GM12878 (cell line): Measurements from ENCODE around the gene APBB3. TPM values are rescaled to one million over a fixed set of nuclear protein-coding genes. Genes with fewer than 3 reads are reported as not detected.

ENCODE experiments used
- ATAC-seq: fragments of 200-7000 bp; cut with Tn5 transposase; 3 replicates; pipeline ENCODE4 v1.9.1; 2020; ENCODE audit warnings: mild to moderate bottlenecking, moderate library complexity
- BruUV-seq: library from RNA; stranded (reverse); fragments of 400-500 nt; replicated peaks from 2 replicates; lab custom pipeline; 2021; lab: Mats Ljungman, UMichigan
- CTCF ChIA-PET: fragments of 300-600 bp; sonication (Branson Sonifier 250); formaldehyde crosslinking; extraction: SDS; loops from one replicate; lab custom pipeline; 2021; ENCODE audit warnings: inconsistent platforms; lab: Yijun Ruan, JAX
- POLR2A ChIA-PET: fragments of 350-600 bp; formaldehyde crosslinking; extraction: SDS; loops from one replicate; lab custom pipeline; 2021; ENCODE audit warnings: inconsistent platforms; lab: Charles Lee
- RAD21 ChIA-PET: fragments of 300-600 bp; sonication (Branson Sonifier 250); formaldehyde crosslinking; loops from one replicate; lab custom pipeline; 2023; ENCODE audit warnings: antibody characterized with exemption; ENCODE audit not compliant: unreplicated experiment; lab: Charles Lee
- SMC1A ChIA-PET: fragments of 300-600 bp; sonication (Branson Sonifier 250); formaldehyde crosslinking; loops from one replicate; lab custom pipeline; 2023; ENCODE audit not compliant: unreplicated experiment, uncharacterized antibody; lab: Charles Lee
- DNase-seq: peaks from one replicate; pipeline ENCODE4 v3.0.0-alpha.2; 2011; ENCODE audit warnings: low read depth, low spot score
- FAIRE-seq: peaks from 3 replicates; lab custom pipeline; 2011; peaks lifted over from hg19 to GRCh38; lab: Jason Lieb, UNC
- H2AFZ ChIP-seq: 2 replicates; pipeline ENCODE4 v1.6.0; 2011; ENCODE audit warnings: low read depth, low read length, control low read depth; ENCODE audit not compliant: control insufficient read depth
- H3K27ac ChIP-seq: 2 replicates; pipeline ENCODE4 v1.5.1; 2011; ENCODE audit warnings: control low read depth; ENCODE audit not compliant: control insufficient read depth, insufficient read depth
- H3K27me3 ChIP-seq, 2 experiments: replicated peaks in 1 of 2; 2 replicates each; pipeline versions ENCODE4 v1.6.0 to v1.6.1; 2011; ENCODE audit warnings: low read length in 1 of 2; ENCODE audit not compliant: control insufficient read depth in 2 of 2, insufficient read depth in 2 of 2
- H3K36me3 ChIP-seq, 2 experiments: 2 replicates each; pipeline ENCODE4 v1.5.1; 2011; ENCODE audit warnings: low read length in 1 of 2; ENCODE audit not compliant: control insufficient read depth in 2 of 2, insufficient read depth in 2 of 2
- H3K4me1 ChIP-seq: 2 replicates; pipeline ENCODE4 v1.6.1; 2011; ENCODE audit warnings: mild to moderate bottlenecking, low read length, moderate library complexity, mixed read lengths; ENCODE audit not compliant: control insufficient read depth, insufficient read depth
- H3K4me2 ChIP-seq: 2 replicates; pipeline ENCODE4 v1.6.0; 2011; ENCODE audit warnings: control low read depth; ENCODE audit not compliant: control insufficient read depth, insufficient read depth
- H3K4me3 ChIP-seq: fragments of 200-600 bp; sonication (generic); 2 replicates; pipeline ENCODE4 v1.5.1; 2016
- H3K79me2 ChIP-seq: 2 replicates; pipeline ENCODE4 v1.6.0; 2011; ENCODE audit warnings: low read length; ENCODE audit not compliant: control insufficient read depth, insufficient read depth
- H3K9ac ChIP-seq: 2 replicates; pipeline ENCODE4 v1.8.0; 2011; ENCODE audit warnings: low read length, control low read depth, mixed read lengths; ENCODE audit not compliant: control insufficient read depth, insufficient read depth
- H3K9me3 ChIP-seq: replicated peaks from 3 replicates; pipeline ENCODE4 v1.5.1; 2011; ENCODE audit warnings: mild to moderate bottlenecking, low read length; ENCODE audit not compliant: control insufficient read depth, insufficient read depth
- H4K20me1 ChIP-seq: 2 replicates; pipeline ENCODE4 v1.6.0; 2011; ENCODE audit not compliant: control insufficient read depth, insufficient read depth
- ATF7 ChIP-seq: fragments of 450-650 bp; IDR thresholded peaks from 2 replicates; pipeline ENCODE4 v1.6.1; 2016; ENCODE audit warnings: low read depth, mild to moderate bottlenecking
- BHLHE40 ChIP-seq, 2 experiments: fragments of 450-650 bp in 1 of 2; IDR thresholded peaks; 2 replicates each; pipeline ENCODE4 v1.6.1; 2011 to 2017; ENCODE audit warnings: low read depth in 2 of 2, borderline replicate concordance in 1 of 2, improper control_type of control experiment in 1 of 2, low read length in 1 of 2, mild to moderate bottlenecking in 1 of 2
- CBX5 ChIP-seq: sonication (generic); IDR thresholded peaks from 2 replicates; pipeline ENCODE4 v1.6.1; 2016; ENCODE audit warnings: low read depth, moderate library complexity, mild to moderate bottlenecking, inconsistent platforms
- CREM ChIP-seq: IDR thresholded peaks from 2 replicates; pipeline ENCODE4 v1.6.1; 2014; ENCODE audit warnings: antibody characterized with exemption, low read depth
- EED ChIP-seq: sonication (generic); IDR thresholded peaks from 2 replicates; pipeline ENCODE4 v1.6.1; 2016; ENCODE audit warnings: antibody characterized with exemption, low read depth
- NRF1 ChIP-seq: conservative IDR thresholded peaks from 2 replicates; pipeline ENCODE4 v1.6.1; 2011; ENCODE audit warnings: mild to moderate bottlenecking, low read depth, low read length, improper control_type of control experiment
- PAX8 ChIP-seq: fragments of 450-650 bp; IDR thresholded peaks from 2 replicates; pipeline ENCODE4 v1.6.1; 2017; ENCODE audit warnings: mild to moderate bottlenecking, moderate library complexity
- WGBS: methylation state at CpG from one replicate; pipeline ENCODE4 v1.1.6; 2016; ENCODE audit warnings: low lambda C conversion rate; ENCODE audit not compliant: insufficient replicate concordance, insufficient coverage; ENCODE audit errors: missing lambda C conversion rate; 5-methylcytosine and 5-hydroxymethylcytosine counted together
- in situ Hi-C: fragments of 300-500 bp; cut with MboI; formaldehyde crosslinking; loops from 9 replicates; pipeline ENCODE4 v1.14.3; 2018; ENCODE audit warnings: mixed read lengths
- intact Hi-C: fragments of 100-400 bp; cut with micrococcal nuclease; formaldehyde crosslinking; loops from one replicate; pipeline ENCODE4 v1.14.2; 2022; ENCODE audit not compliant: unreplicated experiment
- polyA plus RNA-seq, 11 experiments: library from polyadenylated mRNA; depleted of rRNA in 4 of 11; unstranded in 6 of 11; stranded (reverse) in 5 of 11; fragments of >200 nt; fragmentation: Nextera tagmentation in 4 of 11; fragmentation: Illumina TruSeq in 1 of 11; extraction: Ambion mirVana in 4 of 11; extraction: Trizol in 1 of 11; gene quantifications; 1 replicate in 1 of 11; 2 replicates in 10 of 11; pipeline versions ENCODE4 v1.2.1 to v1.2.3, GENCODE V29; 2011 to 2016; ENCODE audit warnings: inconsistent platforms in 2 of 11, missing spikeins in 2 of 11, low read depth in 1 of 11
- total RNA-seq, 4 experiments: library from RNA; depleted of rRNA in 3 of 4; stranded (reverse); fragments of >200 nt in 3 of 4; fragmentation: Illumina TruSeq in 1 of 4; extraction: Trizol in 1 of 4; gene quantifications; 2 replicates each; pipeline versions ENCODE4 v1.2.1 to v1.2.3, GENCODE V29; 2013 to 2021
- TF ChIP-seq, protein P1 (sequence below): fragments of 150-350 bp; IDR thresholded peaks from 2 replicates; pipeline ENCODE4 v1.6.1; 2014; ENCODE audit warnings: mild to moderate bottlenecking, low read depth, low read length
- TF ChIP-seq, protein P2 (sequence below): IDR thresholded peaks from 2 replicates; pipeline ENCODE4 v1.6.1; 2011; ENCODE audit warnings: mild to moderate bottlenecking, low read depth, low read length, moderate library complexity; ENCODE audit not compliant: insufficient replicate concordance

The APBB3 gene
- total and polyA plus RNA-seq, 10 of the 15 experiments (the other 5 are each of a cell fraction or from before 2014, with no cell fraction given): 0.35 to 33.3 (median 14.3) TPM

GRCh38 chr5:140602147-140602546, 37.7 kb upstream of the APBB3 start:
- DNase-seq: no peak
- Histone ChIP-seq H4K20me1 (no peaks in the 10 kb centered on the region), H3K4me3 (no peak overlapping the region), H3K79me2 (no peaks in the 10 kb centered on the region), H3K4me2 (no peak overlapping the region), H3K27me3 (no peaks in the 10 kb centered on the region), H3K9me3 (no peaks in the 10 kb centered on the region), H3K36me3 (no peaks in the 10 kb centered on the region), H3K4me1 (no peaks in the 10 kb centered on the region), H2AFZ (no peak overlapping the region), H3K27ac (no peak overlapping the region), H3K9ac (no peak overlapping the region)
- no peak for FAIRE-seq
- 23% methylated on average over 4 of the region's 4 CpGs for WGBS
- ChIA-PET POLR2A (interaction anchor here (0.6 kb wide), 1 partner anchor 220 kb away, joined by 3 read pairs; no protein-coding TSS in a partner anchor), RAD21 (no interaction called here), CTCF (no interaction called here), SMC1A (no interaction called here)
- in situ Hi-C loops: no loop called here
- TF ChIP-seq ATF7 (0 out of 2 replicates have a peak, but pooled peaks have one; percentile 24), BHLHE40 (IDR thresholded peaks at IDR 0.05; ENCODE audit: borderline replicate concordance in 1 of 2, low read depth in 2 of 2, low read length in 1 of 2) (peak in 1 of 2 experiments; percentile 31; a peak in 1 of 4 replicates), CREM (no peak)
- intact Hi-C loops: no loop called here
- no peak for ATAC-seq
- BruUV-seq: no TSS peak

GRCh38 chr5:140600096-140600495, 35.7 kb upstream of the APBB3 start:
- no peaks in the 10 kb centered on the region for H3K4me1 ChIP-seq
- BruUV-seq: no TSS peak
- intact Hi-C loops: no loop called here
- no peak overlapping the region for H3K27ac ChIP-seq
- ChIA-PET CTCF (interaction anchor here (1.1 kb wide), 1 partner anchor 35 kb away, joined by 5 read pairs; no protein-coding TSS in a partner anchor), RAD21 (no interaction called here)
- ATAC-seq: no peak
- H3K79me2 ChIP-seq: no peaks in the 10 kb centered on the region
- no peaks in the 10 kb centered on the region for H3K9me3 ChIP-seq
- H3K4me3 ChIP-seq: no peak overlapping the region
- H4K20me1 ChIP-seq: no peaks in the 10 kb centered on the region
- no peak overlapping the region for H2AFZ ChIP-seq
- TF ChIP-seq, protein P1, sequence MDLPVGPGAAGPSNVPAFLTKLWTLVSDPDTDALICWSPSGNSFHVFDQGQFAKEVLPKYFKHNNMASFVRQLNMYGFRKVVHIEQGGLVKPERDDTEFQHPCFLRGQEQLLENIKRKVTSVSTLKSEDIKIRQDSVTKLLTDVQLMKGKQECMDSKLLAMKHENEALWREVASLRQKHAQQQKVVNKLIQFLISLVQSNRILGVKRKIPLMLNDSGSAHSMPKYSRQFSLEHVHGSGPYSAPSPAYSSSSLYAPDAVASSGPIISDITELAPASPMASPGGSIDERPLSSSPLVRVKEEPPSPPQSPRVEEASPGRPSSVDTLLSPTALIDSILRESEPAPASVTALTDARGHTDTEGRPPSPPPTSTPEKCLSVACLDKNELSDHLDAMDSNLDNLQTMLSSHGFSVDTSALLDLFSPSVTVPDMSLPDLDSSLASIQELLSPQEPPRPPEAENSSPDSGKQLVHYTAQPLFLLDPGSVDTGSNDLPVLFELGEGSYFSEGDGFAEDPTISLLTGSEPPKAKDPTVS: no peak
- no peak for TF ChIP-seq PAX8
- TF ChIP-seq CBX5: no peak
- no peak for TF ChIP-seq EED
- TF ChIP-seq NRF1: no peak
- TF ChIP-seq, protein P2, sequence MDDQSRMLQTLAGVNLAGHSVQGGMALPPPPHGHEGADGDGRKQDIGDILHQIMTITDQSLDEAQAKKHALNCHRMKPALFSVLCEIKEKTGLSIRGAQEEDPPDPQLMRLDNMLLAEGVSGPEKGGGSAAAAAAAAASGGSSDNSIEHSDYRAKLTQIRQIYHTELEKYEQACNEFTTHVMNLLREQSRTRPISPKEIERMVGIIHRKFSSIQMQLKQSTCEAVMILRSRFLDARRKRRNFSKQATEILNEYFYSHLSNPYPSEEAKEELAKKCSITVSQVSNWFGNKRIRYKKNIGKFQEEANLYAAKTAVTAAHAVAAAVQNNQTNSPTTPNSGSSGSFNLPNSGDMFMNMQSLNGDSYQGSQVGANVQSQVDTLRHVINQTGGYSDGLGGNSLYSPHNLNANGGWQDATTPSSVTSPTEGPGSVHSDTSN: no peak
- TF ChIP-seq, all 136 proteins: peak for 0
- Histone ChIP-seq H3K4me2 (no peak overlapping the region), H3K27me3 (no peaks in the 10 kb centered on the region), H3K36me3 (no peaks in the 10 kb centered on the region), H3K9ac (no peak overlapping the region)
- ChIA-PET SMC1A (no interaction called here), POLR2A (no interaction called here)
- FAIRE-seq (no peak), DNase-seq (no peak)
- in situ Hi-C loops: no loop called here
